OCI-LY1 (cell line): ENCODE measurements around the gene COL6A3.

ENCODE experiments used
- H2AFZ ChIP-seq: fragments of 200-600 bp; sonication (generic), shearing (Covaris generic); 2 replicates; pipeline ENCODE4 v1.6.0; 2014; ENCODE audit warnings: antibody characterized with exemption, mild to moderate bottlenecking, low read length
- H3F3A ChIP-seq: fragments of 200-600 bp; sonication (generic), shearing (Covaris generic); 2 replicates; pipeline ENCODE4 v1.6.0; 2014; ENCODE audit warnings: mild to moderate bottlenecking, antibody characterized with exemption, low read length, moderate library complexity; ENCODE audit not compliant: insufficient read depth
- H3K27ac ChIP-seq: fragments of 200-600 bp; sonication (generic); 2 replicates; pipeline ENCODE4 v1.5.1; 2014; ENCODE audit warnings: low read length, mixed run types, mild to moderate bottlenecking, low read depth; ENCODE audit not compliant: poor library complexity, severe bottlenecking
- H3K27me3 ChIP-seq: fragments of 200-600 bp; sonication (generic); 2 replicates; pipeline ENCODE4 v1.6.0; 2014; ENCODE audit warnings: antibody characterized with exemption, mild to moderate bottlenecking, low read length, moderate library complexity; ENCODE audit not compliant: insufficient read depth
- H3K36me3 ChIP-seq: fragments of 200-600 bp; sonication (generic); 2 replicates; pipeline ENCODE4 v1.6.1; 2014; ENCODE audit warnings: mild to moderate bottlenecking, antibody characterized with exemption, low read length, moderate library complexity, mixed read lengths; ENCODE audit not compliant: insufficient read depth
- H3K4me1 ChIP-seq: fragments of 200-600 bp; sonication (generic); 2 replicates; pipeline ENCODE4 v1.5.1; 2014; ENCODE audit warnings: mild to moderate bottlenecking, low read length, moderate library complexity; ENCODE audit not compliant: insufficient read depth, severe bottlenecking
- H3K4me2 ChIP-seq: fragments of 200-600 bp; sonication (generic), shearing (Covaris generic); 2 replicates; pipeline ENCODE4 v1.6.1; 2014; ENCODE audit warnings: low read length
- H3K4me3 ChIP-seq: fragments of 200-600 bp; sonication (generic); 2 replicates; pipeline ENCODE4 v1.5.1; 2014; ENCODE audit warnings: low read length, low read depth, mild to moderate bottlenecking, mixed read lengths; ENCODE audit not compliant: poor library complexity, severe bottlenecking
- H3K79me2 ChIP-seq: fragments of 200-600 bp; shearing (Covaris generic); 2 replicates; pipeline ENCODE4 v1.6.1; 2016; ENCODE audit warnings: mixed run types, low read length, mixed read lengths; ENCODE audit not compliant: insufficient read depth
- H3K9ac ChIP-seq: fragments of 200-600 bp; sonication (generic), shearing (Covaris generic); 2 replicates; pipeline ENCODE4 v1.6.1; 2014; ENCODE audit warnings: mild to moderate bottlenecking, low read length, mixed read lengths
- H3K9me2 ChIP-seq: fragments of 200-600 bp; sonication (generic), shearing (Covaris generic); 2 replicates; pipeline ENCODE4 v1.6.1; 2014; ENCODE audit warnings: low read depth, mild to moderate bottlenecking, low read length, mixed read lengths
- H3K9me3 ChIP-seq: fragments of 200-600 bp; shearing (Covaris generic); 2 replicates; pipeline ENCODE4 v1.6.1; 2014; ENCODE audit warnings: low read length, mixed read lengths
- H4K20me1 ChIP-seq: fragments of 200-600 bp; sonication (generic), shearing (Covaris generic); 2 replicates; pipeline ENCODE4 v1.6.0; 2016; ENCODE audit warnings: mild to moderate bottlenecking, low read length; ENCODE audit not compliant: insufficient read depth
- CTCF ChIP-seq: fragments of 200-600 bp; sonication (generic), shearing (Covaris generic); IDR thresholded peaks from 2 replicates; pipeline ENCODE4 v1.5.1; 2017; ENCODE audit warnings: mild to moderate bottlenecking, antibody characterized with exemption, low read length, moderate library complexity, mixed read lengths
- EZH2 ChIP-seq: fragments of 200-600 bp; sonication (generic), shearing (Covaris generic); IDR thresholded peaks from 2 replicates; pipeline ENCODE4 v1.8.0; 2017; ENCODE audit warnings: borderline replicate concordance, mixed run types, mild to moderate bottlenecking, antibody characterized with exemption, low read length, moderate library complexity, mixed read lengths

The COL6A3 gene

GRCh38 chr2:237298151-237299118, 115.5 kb downstream of the COL6A3 start:
- no peak overlapping the region for H3K9ac ChIP-seq
- no peaks in the 10 kb centered on the region for H3F3A ChIP-seq
- H3K4me3 ChIP-seq = no peak overlapping the region
- no peaks in the 10 kb centered on the region for H3K4me1 ChIP-seq
- no peaks in the 10 kb centered on the region for H3K27me3 ChIP-seq
- no peaks in the 10 kb centered on the region for H3K9me2 ChIP-seq
- H4K20me1 ChIP-seq = no peaks in the 10 kb centered on the region
- H3K36me3 ChIP-seq = no peaks in the 10 kb centered on the region
- H3K27ac ChIP-seq = no peak overlapping the region
- no peak overlapping the region for H2AFZ ChIP-seq
- H3K79me2 ChIP-seq = no peaks in the 10 kb centered on the region
- H3K9me3 ChIP-seq = no peaks in the 10 kb centered on the region
- no peak overlapping the region for H3K4me2 ChIP-seq
- TF ChIP-seq EZH2 (no peak), CTCF (no peak)

- no peaks in the 10 kb centered on the region for H4K20me1 ChIP-seq
- no peaks in the 10 kb centered on the region for H3K27me3 ChIP-seq
- no peaks in the 10 kb centered on the region for H3K79me2 ChIP-seq
- no peak overlapping the region for H3K27ac ChIP-seq
- no peak overlapping the region for H2AFZ ChIP-seq
- no peak for TF ChIP-seq EZH2
- no peak for TF ChIP-seq CTCF
- H3K4me2 ChIP-seq = no peak overlapping the region
- no peak overlapping the region for H3K4me3 ChIP-seq
- H3K9me3 ChIP-seq = no peaks in the 10 kb centered on the region
- no peaks in the 10 kb centered on the region for H3F3A ChIP-seq
- no peak overlapping the region for H3K9ac ChIP-seq
- no peaks in the 10 kb centered on the region for H3K36me3 ChIP-seq
- no peaks in the 10 kb centered on the region for H3K4me1 ChIP-seq
- H3K9me2 ChIP-seq = no peaks in the 10 kb centered on the region
Observed at GRCh38 chr2:237297421-237298150, 116.4 kb downstream of the COL6A3 start.

GRCh38 chr2:237296756-237297155, 117.2 kb downstream of the COL6A3 start:
- no peak overlapping the region for H2AFZ ChIP-seq
- H4K20me1 ChIP-seq = no peaks in the 10 kb centered on the region
- H3K9me2 ChIP-seq = no peaks in the 10 kb centered on the region
- no peaks in the 10 kb centered on the region for H3K36me3 ChIP-seq
- H3K9me3 ChIP-seq = no peaks in the 10 kb centered on the region
- no peaks in the 10 kb centered on the region for H3F3A ChIP-seq
- no peaks in the 10 kb centered on the region for H3K27me3 ChIP-seq
- no peaks in the 10 kb centered on the region for H3K4me1 ChIP-seq
- TF ChIP-seq CTCF (no peak), EZH2 (no peak)
- no peak overlapping the region for H3K27ac ChIP-seq
- no peaks in the 10 kb centered on the region for H3K79me2 ChIP-seq
- H3K4me2 ChIP-seq = no peak overlapping the region
- H3K4me3 ChIP-seq = no peak overlapping the region
- no peak overlapping the region for H3K9ac ChIP-seq
